HL-60/S4 (cell line): ENCODE measurements around the gene AARSD1.
"Not testable (repeated sequence)": the region's sequence is repeated elsewhere in the genome, so short reads cannot be mapped to it uniquely, and the experiment has no call there.

Source experiments
- in situ Hi-C: fragments of 300-500 bp; cut with MboI; formaldehyde crosslinking; loops from 2 replicates; pipeline ENCODE4 v1.14.3; 2022; ENCODE audit warnings: low sequenced_read_pairs

The AARSD1 gene

GRCh38 chr17:42980766-42981397, 16.6 kb upstream of the AARSD1 start:
- in situ Hi-C loops = no loop called here

- in situ Hi-C loops = no loop called here
These were observed 16.1 kb upstream of the AARSD1 start, which contains the start of gene RUNDC1 for GRCh38 chr17:42980274-42980765. Gene RUNDC1 (plus strand): TSS chr17:42980565. CDS start chr17:42980577, 12 bp downstream.

GRCh38 chr17:42979511-42980273, 15.4 kb upstream of the AARSD1 start, which contains the start of gene PTGES3L:
Gene PTGES3L (minus strand): TSS chr17:42980080. CDS start chr17:42980053, 27 bp downstream.
- in situ Hi-C loops = no loop called here

- in situ Hi-C loops = not testable (repeated sequence)
These were observed 11.4 kb upstream of the AARSD1 start for GRCh38 chr17:42975701-42976100.

DNA sequence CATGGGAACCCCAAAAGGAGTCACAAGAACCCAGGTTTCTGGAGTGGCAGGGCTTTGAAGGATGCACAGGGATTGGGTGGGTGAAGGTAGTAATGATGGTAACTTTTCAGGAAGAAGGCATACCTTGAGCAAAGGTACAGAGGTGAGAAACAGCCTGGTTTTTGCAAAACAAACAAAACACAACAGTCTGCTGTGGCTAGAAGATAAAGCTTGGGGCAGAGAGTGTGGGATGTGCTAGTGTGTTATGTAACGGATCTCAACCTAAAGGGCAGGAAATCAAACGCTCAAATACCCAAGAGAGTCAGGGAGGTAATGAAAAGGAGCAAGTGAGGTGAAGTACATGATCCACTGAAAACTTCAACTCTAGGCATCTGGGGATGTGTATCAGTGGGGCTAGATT, 11.0 kb upstream of the AARSD1 start:
- in situ Hi-C loops = no loop called here

DNA sequence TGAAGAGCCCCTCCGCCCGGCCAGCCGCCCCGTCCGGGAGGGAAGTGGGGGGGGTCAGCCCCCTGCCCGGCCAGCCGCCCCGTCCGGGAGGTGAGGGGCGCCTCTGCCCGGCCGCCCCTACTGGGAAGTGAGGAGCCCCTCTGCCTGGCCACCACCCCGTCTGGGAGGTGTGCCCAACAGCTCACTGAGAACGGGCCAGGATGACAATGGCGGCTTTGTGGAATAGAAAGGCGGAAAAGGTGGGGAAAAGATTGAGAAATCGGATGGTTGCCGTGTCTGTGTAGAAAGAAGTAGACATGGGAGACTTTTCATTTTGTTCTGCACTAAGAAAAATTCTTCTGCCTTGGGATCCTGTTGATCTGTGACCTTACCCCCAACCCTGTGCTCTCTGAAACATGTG, 9.1 kb upstream of the AARSD1 start:
- in situ Hi-C loops = not testable (repeated sequence)

DNA sequence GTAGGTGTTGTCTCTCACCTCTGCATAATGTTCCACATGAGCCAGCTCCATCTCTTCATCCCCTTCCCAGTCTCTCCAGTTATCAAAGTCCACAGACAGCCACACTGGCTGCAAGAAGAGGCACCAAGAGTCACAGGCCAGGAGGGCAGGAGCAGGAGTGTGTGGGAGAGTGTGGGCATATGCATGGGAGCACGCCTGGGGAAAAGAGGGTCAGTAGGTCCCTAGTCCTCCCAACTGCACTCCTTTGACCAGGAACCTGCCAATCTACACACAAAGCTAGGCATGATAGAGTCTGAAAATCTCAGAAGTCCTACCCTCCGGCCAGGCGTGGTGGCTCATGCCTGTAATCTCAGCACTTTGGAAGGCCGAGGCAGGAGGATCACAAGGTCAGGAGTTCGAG, 7.3 kb upstream of the AARSD1 start:
- in situ Hi-C loops = no loop called here

- in situ Hi-C loops = no loop called here
These were observed 4.8 kb upstream of the AARSD1 start for GRCh38 chr17:42969001-42969581.

DNA sequence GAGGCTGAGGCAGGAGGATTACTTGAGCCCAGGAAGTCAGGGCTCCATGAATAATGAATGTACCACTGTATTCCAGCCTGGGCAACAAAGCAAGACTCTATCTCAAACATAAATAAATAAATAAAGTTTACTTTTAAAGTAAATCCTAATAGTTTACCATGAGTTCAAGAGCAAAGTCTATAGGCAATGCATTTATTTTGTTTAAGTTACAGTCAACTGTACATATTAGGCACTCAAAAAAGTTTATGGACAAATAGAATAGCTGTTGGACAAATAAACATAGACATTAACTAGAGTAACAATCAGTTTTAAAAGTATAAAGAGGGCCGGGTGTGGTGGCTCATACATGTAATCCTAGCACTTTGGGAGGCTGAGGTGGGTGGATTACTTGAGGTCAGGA, 3.7 kb upstream of the AARSD1 start:
- in situ Hi-C loops = no loop called here

- in situ Hi-C loops = no loop called here
These were observed 10.6 kb downstream of the AARSD1 start for GRCh38 chr17:42953669-42954068.

GRCh38 chr17:42950044-42950783, 14.0 kb downstream of the AARSD1 start:
- in situ Hi-C loops = no loop called here

DNA sequence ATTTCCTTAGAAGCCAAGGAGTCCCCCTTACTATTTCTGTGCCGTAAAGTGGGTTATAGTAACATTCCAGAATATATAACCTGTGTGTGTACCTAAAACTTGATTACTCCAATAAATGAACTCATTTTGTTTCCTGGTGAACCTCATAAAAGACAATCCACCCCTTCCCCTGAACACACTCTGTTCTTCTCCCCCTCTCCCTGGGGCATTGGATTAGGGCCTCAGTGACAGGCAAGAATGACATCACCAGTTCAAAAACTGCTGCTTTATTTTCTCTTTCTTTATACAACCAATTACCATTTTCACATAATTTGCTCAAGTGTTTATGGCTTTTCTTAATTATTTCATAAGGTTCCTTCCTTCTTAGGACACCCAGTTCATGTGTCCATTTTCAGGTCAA, 17.4 kb downstream of the AARSD1 start:
- in situ Hi-C loops = loop anchor here (25.0 kb wide), 2 partner anchors 110 to 210 kb away; partner anchors contain the start of genes AOC2, EZH1 and PSME3

GRCh38 chr17:42944211-42944610, 20.0 kb downstream of the AARSD1 start:
- in situ Hi-C loops = loop anchor here (25.0 kb wide), 2 partner anchors 107 to 207 kb away; partner anchors contain the start of genes AOC2, EZH1 and PSME3

GRCh38 chr17:42937712-42938596, 26.3 kb downstream of the AARSD1 start:
- in situ Hi-C loops = loop anchor here (25.0 kb wide), 2 partner anchors 101 to 201 kb away; partner anchors contain the start of genes AOC2, EZH1 and PSME3

GRCh38 chr17:42929497-42929844, 34.8 kb downstream of the AARSD1 start:
- in situ Hi-C loops = loop anchor here (25.0 kb wide), 2 partner anchors 92 to 192 kb away; partner anchors contain the start of genes AOC2, EZH1 and PSME3

- in situ Hi-C loops = loop anchor here (25.0 kb wide), 2 partner anchors 92 to 192 kb away; partner anchors contain the start of genes AOC2, EZH1 and PSME3
These were observed 35.3 kb downstream of the AARSD1 start for GRCh38 chr17:42928714-42929496.

DNA sequence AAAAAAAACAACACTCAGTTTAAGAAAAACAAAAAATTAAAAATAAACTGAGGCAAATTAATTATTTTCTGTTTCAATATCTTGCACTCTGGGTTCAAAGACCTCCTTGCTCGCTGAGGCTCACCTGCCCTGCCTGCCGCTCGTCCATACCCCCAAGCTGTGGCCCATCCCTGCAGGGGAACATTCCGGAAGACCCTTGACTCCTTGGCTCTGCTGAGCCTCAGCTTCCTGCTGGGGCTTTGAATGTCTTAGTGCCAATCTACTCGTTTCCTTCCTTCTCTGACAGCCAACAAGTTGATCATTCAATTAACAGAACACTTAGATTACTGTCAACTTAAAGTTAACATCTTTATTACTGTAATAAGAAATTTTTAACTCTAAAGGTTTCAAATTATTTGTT, 39.4 kb downstream of the AARSD1 start:
- in situ Hi-C loops = loop anchor here (25.0 kb wide), 2 partner anchors 88 to 188 kb away; partner anchors contain the start of genes AOC2, EZH1 and PSME3

DNA sequence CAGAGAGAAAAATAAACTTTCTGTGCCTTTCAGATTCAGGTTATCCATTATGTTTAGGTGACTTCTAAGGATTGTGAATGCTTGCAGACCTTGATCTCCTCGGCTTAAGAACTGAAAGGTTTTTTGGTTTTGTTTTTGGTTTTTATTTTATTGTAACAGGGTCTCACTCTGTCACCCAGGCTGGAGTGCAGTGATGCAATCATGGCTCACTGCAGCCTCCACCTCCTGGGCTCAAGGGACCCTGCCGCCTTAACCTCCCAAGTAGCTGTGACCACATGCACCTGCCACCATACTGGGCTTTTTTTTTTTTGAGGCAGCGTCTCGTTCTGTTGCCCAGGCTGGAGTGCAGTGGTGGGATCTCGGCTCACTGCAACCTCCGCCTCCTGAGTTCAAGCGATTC, 40.8 kb downstream of the AARSD1 start:
- in situ Hi-C loops = not testable (repeated sequence)

GRCh38 chr17:42922294-42922693, 42.0 kb downstream of the AARSD1 start:
- in situ Hi-C loops = no loop called here
